Upper lobe of right lung (tissue), 1 donor: ENCODE measurements around the gene RPAIN. TPM values are rescaled to one million over a fixed set of nuclear protein-coding genes. Genes with fewer than 3 reads are reported as not detected.

Experiments used
- ATAC-seq: fragments of 200-7000 bp; cut with Tn5 transposase; one replicate; pipeline ENCODE4 v1.9.1; 2020; ENCODE audit warnings: mild to moderate bottlenecking, moderate library complexity
- DNase-seq: peaks from one replicate; pipeline ENCODE4 v3.0.0-alpha.2; 2020
- H3K27ac ChIP-seq: fragments of 200-600 bp; one replicate; pipeline ENCODE4 v1.8.0; 2022
- H3K27me3 ChIP-seq: fragments of 200-600 bp; one replicate; pipeline ENCODE4 v1.8.0; 2022; ENCODE audit warnings: mild to moderate bottlenecking
- H3K36me3 ChIP-seq: fragments of 200-600 bp; one replicate; pipeline ENCODE4 v1.8.0; 2022
- H3K4me1 ChIP-seq: fragments of 200-600 bp; one replicate; pipeline ENCODE4 v1.8.0; 2022
- H3K4me3 ChIP-seq: fragments of 200-600 bp; one replicate; pipeline ENCODE4 v1.8.0; 2022; ENCODE audit warnings: mild to moderate bottlenecking
- H3K9me3 ChIP-seq: fragments of 200-600 bp; one replicate; pipeline ENCODE4 v1.8.0; 2022
- CTCF ChIP-seq: fragments of 200-600 bp; IDR thresholded peaks from one replicate; pipeline ENCODE4 v1.8.0; 2022; ENCODE audit warnings: antibody characterized with exemption
- intact Hi-C: fragments of 100-400 bp; cut with DNase I; formaldehyde crosslinking; loops from one replicate; pipeline ENCODE4 v1.11.0; 2022
- total RNA-seq: library from RNA; stranded (reverse); fragmentation: NEBNext Ultra II Directional; extraction: Animal tissue kit (Norgen Biotek cat#: 25700); gene quantifications from one replicate; pipeline ENCODE4 v1.2.1, GENCODE V29; 2021
- donor health status: DM: no; HTN: yes; CAD: no; lungs with severe emphysema.

RPAIN gene
- total RNA-seq, 1 donor from 2014 or later, result 32.9 TPM

- no peaks in the 10 kb centered on the region for H3K9me3 ChIP-seq
- peaks cover 62% of the 10 kb centered on the region for H3K36me3 ChIP-seq
- no peak for TF ChIP-seq CTCF
- peak within 1 kb of the TSS; percentile 88 for H3K27ac ChIP-seq
- peaks cover 30% of the 10 kb centered on the region for H3K4me1 ChIP-seq
- H3K4me3 ChIP-seq, result peak within 1 kb of the TSS; percentile 92
- intact Hi-C loops, result no loop called here
- ATAC-seq (peak; percentile 99), DNase-seq (peak; percentile 98)
- H3K27me3 ChIP-seq, result no peaks in the 10 kb centered on the region
Observed at GRCh38 chr17:5419356-5419958, 525 bp upstream of the RPAIN start, which contains the start of gene NUP88. TSS of gene NUP88 (minus strand) at chr17:5419662. CDS start at chr17:5419650, 12 bp downstream.

- no peak for TF ChIP-seq CTCF
- peaks cover 19% of the 10 kb centered on the region for H3K4me1 ChIP-seq
- no peaks in the 10 kb centered on the region for H3K27me3 ChIP-seq
- no peak overlapping the region for H3K4me3 ChIP-seq
- DNase-seq (no peak), ATAC-seq (no peak)
- H3K36me3 ChIP-seq, result peaks cover 62% of the 10 kb centered on the region
- H3K9me3 ChIP-seq, result no peaks in the 10 kb centered on the region
- H3K27ac ChIP-seq, result no peak overlapping the region
- intact Hi-C loops, result no loop called here
Observed at GRCh38 chr17:5422505-5422904, 2.5 kb downstream of the RPAIN start.

- Histone ChIP-seq H3K9me3 (no peaks in the 10 kb centered on the region), H3K4me3 (no peak overlapping the region), H3K27me3 (no peaks in the 10 kb centered on the region), H3K27ac (no peak overlapping the region), H3K36me3 (peaks cover 85% of the 10 kb centered on the region), H3K4me1 (peaks cover 8% of the 10 kb centered on the region)
- no peak for ATAC-seq
- DNase-seq, result no peak
- TF ChIP-seq CTCF, result no peak
- intact Hi-C loops, result no loop called here
Observed at GRCh38 chr17:5424909-5425308, 4.9 kb downstream of the RPAIN start.

GRCh38 chr17:5425826-5426225, 5.8 kb downstream of the RPAIN start:
- Histone ChIP-seq H3K27ac (no peak overlapping the region), H3K9me3 (no peaks in the 10 kb centered on the region), H3K36me3 (peaks cover 93% of the 10 kb centered on the region), H3K4me3 (no peak overlapping the region), H3K4me1 (peaks cover 5% of the 10 kb centered on the region), H3K27me3 (no peaks in the 10 kb centered on the region)
- DNase-seq, result no peak
- no peak for ATAC-seq
- intact Hi-C loops, result no loop called here
- no peak for TF ChIP-seq CTCF

- intact Hi-C loops, result no loop called here
- Histone ChIP-seq H3K27ac (peak overlapping the region; percentile 66), H3K4me3 (no peak overlapping the region), H3K36me3 (peaks cover 98% of the 10 kb centered on the region), H3K27me3 (no peaks in the 10 kb centered on the region), H3K4me1 (no peaks in the 10 kb centered on the region), H3K9me3 (no peaks in the 10 kb centered on the region)
- no peak for TF ChIP-seq CTCF
- DNase-seq, result no peak
- peak; percentile 78 for ATAC-seq
Observed at GRCh38 chr17:5429191-5429887, 9.4 kb downstream of the RPAIN start.
